HepG2 (cell line): ENCODE measurements around the gene SSU72. TPM values are rescaled to one million over a fixed set of nuclear protein-coding genes. Genes with fewer than 3 reads are reported as not detected.

Source experiments
- ATAD3A ChIP-seq: sonication (generic); formaldehyde crosslinking; IDR thresholded peaks from 2 replicates; pipeline ENCODE4 v1.4.0; 2020; ENCODE audit warnings: missing genetic modification reagents
- FOXP1 ChIP-seq, 2 experiments: fragments of 450-650 bp in 1 of 2; IDR thresholded peaks; 2 replicates each; pipeline ENCODE4 v1.6.1; 2017 to 2018; ENCODE audit warnings: antibody characterized with exemption in 1 of 2
- JUND ChIP-seq: sonication (generic); formaldehyde crosslinking; IDR thresholded peaks from 2 replicates; pipeline ENCODE4 v1.8.0; 2022; ENCODE audit warnings: mild to moderate bottlenecking, missing genetic modification reagents
- KAT7 ChIP-seq: IDR thresholded peaks from 2 replicates; pipeline ENCODE4 v1.6.1; 2018; ENCODE audit warnings: borderline replicate concordance, missing compliant biosample characterization
- KDM2A ChIP-seq: sonication (generic); formaldehyde crosslinking; IDR thresholded peaks from 2 replicates; pipeline ENCODE4 v1.4.0; 2020; ENCODE audit warnings: low read depth, missing genetic modification reagents, borderline replicate concordance
- KMT2B ChIP-seq: IDR thresholded peaks from 2 replicates; pipeline ENCODE4 v1.6.1; 2016; ENCODE audit warnings: missing genetic modification reagents, missing compliant biosample characterization
- MBNL3 ChIP-seq: fragments of 250-450 bp; sonication (Bioruptor Pico); conservative IDR thresholded peaks from 2 replicates; pipeline ENCODE4 v1.8.0; 2022; ENCODE audit warnings: mild to moderate bottlenecking, inconsistent platforms
- PAXIP1 ChIP-seq: sonication (generic); formaldehyde crosslinking; conservative IDR thresholded peaks from 2 replicates; pipeline ENCODE4 v1.4.0; 2020; ENCODE audit warnings: mild to moderate bottlenecking, missing genetic modification reagents, moderate library complexity
- REL ChIP-seq: sonication (generic); formaldehyde crosslinking; conservative IDR thresholded peaks from 2 replicates; pipeline ENCODE4 v1.8.0; 2022; ENCODE audit warnings: mild to moderate bottlenecking, missing genetic modification reagents, moderate library complexity
- ZFAT ChIP-seq: sonication (generic); formaldehyde crosslinking; conservative IDR thresholded peaks from 2 replicates; pipeline ENCODE4 v1.8.1; 2023; ENCODE audit warnings: missing genetic modification reagents, inconsistent platforms
- ZFP36L2 ChIP-seq: sonication (generic); formaldehyde crosslinking; IDR thresholded peaks from 2 replicates; pipeline ENCODE4 v1.4.0; 2020; ENCODE audit warnings: missing genetic modification reagents
- ZNF101 ChIP-seq: sonication (generic); formaldehyde crosslinking; IDR thresholded peaks from 2 replicates; pipeline ENCODE4 v1.4.0; 2020; ENCODE audit warnings: mild to moderate bottlenecking, low read depth, missing genetic modification reagents, borderline replicate concordance
- ZNF264 ChIP-seq: sonication (generic); formaldehyde crosslinking; IDR thresholded peaks from 2 replicates; pipeline ENCODE4 v1.4.0; 2020; ENCODE audit warnings: missing genetic modification reagents
- ZNF326 ChIP-seq: sonication (generic); formaldehyde crosslinking; IDR thresholded peaks from 2 replicates; pipeline ENCODE4 v1.4.0; 2020; ENCODE audit warnings: missing genetic modification reagents, borderline replicate concordance
- ZNF512 ChIP-seq: sonication (generic); formaldehyde crosslinking; IDR thresholded peaks from 2 replicates; pipeline ENCODE4 v1.4.0; 2020; ENCODE audit warnings: mild to moderate bottlenecking, missing genetic modification reagents
- ZNF570 ChIP-seq: sonication (generic); formaldehyde crosslinking; IDR thresholded peaks from 2 replicates; pipeline ENCODE4 v1.4.0; 2020; ENCODE audit warnings: mild to moderate bottlenecking, missing genetic modification reagents, borderline replicate concordance
- ZNF614 ChIP-seq: IDR thresholded peaks from 2 replicates; pipeline ENCODE4 v1.6.1; 2018; ENCODE audit warnings: missing biosample characterization, missing genetic modification reagents, inconsistent platforms, borderline replicate concordance
- ZNF678 ChIP-seq: sonication (generic); formaldehyde crosslinking; IDR thresholded peaks from 2 replicates; pipeline ENCODE4 v1.4.0; 2020; ENCODE audit warnings: mild to moderate bottlenecking, missing genetic modification reagents
- ZNF790 ChIP-seq: sonication (generic); formaldehyde crosslinking; IDR thresholded peaks from 2 replicates; pipeline ENCODE4 v1.8.0; 2022; ENCODE audit warnings: missing genetic modification reagents, mild to moderate bottlenecking, borderline replicate concordance
- ZSCAN21 ChIP-seq: sonication (generic); formaldehyde crosslinking; IDR thresholded peaks from 2 replicates; pipeline ENCODE4 v1.8.0; 2022; ENCODE audit warnings: mild to moderate bottlenecking, missing genetic modification reagents, moderate library complexity, borderline replicate concordance
- polyA plus RNA-seq, 8 experiments: library from polyadenylated mRNA; depleted of rRNA in 3 of 8; stranded (reverse) in 7 of 8; unstranded in 1 of 8; fragments of >200 nt; fragmentation: Illumina TruSeq in 4 of 8; extraction: Trizol in 4 of 8; gene quantifications; 2 replicates each; pipeline versions ENCODE4 v1.2.1 to v1.2.3, GENCODE V29; 2011 to 2016; ENCODE audit warnings: low read depth in 4 of 8, missing spikeins in 1 of 8, mixed read lengths in 1 of 8; ENCODE audit not compliant: insufficient read depth in 1 of 8
- total RNA-seq, 5 experiments: library from RNA; depleted of rRNA; stranded (reverse); fragments of >200 nt; fragmentation: Illumina TruSeq; extraction: Trizol; gene quantifications; 2 replicates each; pipeline ENCODE4 v1.2.3, GENCODE V29; 2016; ENCODE audit warnings: low read depth in 1 of 5

SSU72 gene
- total and polyA plus RNA-seq, 2 of the 13 experiments (the other 11 are each of a cell fraction or from before 2014, with no cell fraction given), result 42.8 to 67.1 TPM

GRCh38 chr1:1615256-1616044, 40.8 kb upstream of the SSU72 start, which contains the start of gene MIB2 (continued):
- TF ChIP-seq MBNL3 (CRISPR knock-in tag) (no peak), KAT7 (CRISPR knock-in tag) (peak; percentile 65; the same call in 1 of the 2 replicates), ZNF678 (peak; percentile 94; the same call in 1 of the 2 replicates), ZNF790 (CRISPR knock-in tag) (no peak), ZFP36L2 (CRISPR knock-in tag) (peak; percentile 78; the same call in 1 of the 2 replicates), REL (peak; percentile 71; the same call in 1 of the 2 replicates), ZNF101 (CRISPR knock-in tag) (peak; percentile 58; the same call in 1 of the 2 replicates), ZNF570 (0 out of 2 replicates have a peak, but pooled peaks have one; percentile 35), PAXIP1 (CRISPR knock-in tag) (peak; percentile 55), KDM2A (CRISPR knock-in tag) (peak; percentile 77), ZFAT (CRISPR knock-in tag) (no peak), ZNF326 (CRISPR knock-in tag) (no peak), JUND (CRISPR knock-in tag) (peak; percentile 57; the same call in 1 of the 2 replicates), FOXP1 (IDR thresholded peaks at IDR 0.05) (no peak), FOXP1 (CRISPR knock-in tag; IDR thresholded peaks at IDR 0.05) (no peak), ZSCAN21 (CRISPR knock-in tag) (peak; percentile 17; the same call in 1 of the 2 replicates), ATAD3A (CRISPR knock-in tag) (0 out of 2 replicates have a peak, but pooled peaks have one; percentile 57), KMT2B (CRISPR knock-in tag) (no peak; the same call in 1 of the 2 replicates), ZNF512 (no peak), ZNF264 (0 out of 2 replicates have a peak, but pooled peaks have one; percentile 31), ZNF614 (CRISPR knock-in tag) (peak; percentile 53; the same call in 1 of the 2 replicates)
